ENCODE results near the gene OR56A4.
"Not testable (repeated sequence)": the region's sequence is repeated elsewhere in the genome, so short reads cannot be mapped to it uniquely, and the experiment has no call there.

Gene OR56A4, protein sequence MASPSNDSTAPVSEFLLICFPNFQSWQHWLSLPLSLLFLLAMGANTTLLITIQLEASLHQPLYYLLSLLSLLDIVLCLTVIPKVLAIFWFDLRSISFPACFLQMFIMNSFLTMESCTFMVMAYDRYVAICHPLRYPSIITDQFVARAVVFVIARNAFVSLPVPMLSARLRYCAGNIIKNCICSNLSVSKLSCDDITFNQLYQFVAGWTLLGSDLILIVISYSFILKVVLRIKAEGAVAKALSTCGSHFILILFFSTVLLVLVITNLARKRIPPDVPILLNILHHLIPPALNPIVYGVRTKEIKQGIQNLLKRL

GRCh38 chr11:6006846-6007245, at the start of gene OR56A4:
TSS of gene OR56A4 (minus strand) at chr11:6006946. CDS start at chr11:6002992, 3,954 bp downstream.
- no peak for DNase-seq

GRCh38 chr11:6055569-6055968, 48.8 kb upstream of the OR56A4 start:
- DNase-seq: no peak

DNA sequence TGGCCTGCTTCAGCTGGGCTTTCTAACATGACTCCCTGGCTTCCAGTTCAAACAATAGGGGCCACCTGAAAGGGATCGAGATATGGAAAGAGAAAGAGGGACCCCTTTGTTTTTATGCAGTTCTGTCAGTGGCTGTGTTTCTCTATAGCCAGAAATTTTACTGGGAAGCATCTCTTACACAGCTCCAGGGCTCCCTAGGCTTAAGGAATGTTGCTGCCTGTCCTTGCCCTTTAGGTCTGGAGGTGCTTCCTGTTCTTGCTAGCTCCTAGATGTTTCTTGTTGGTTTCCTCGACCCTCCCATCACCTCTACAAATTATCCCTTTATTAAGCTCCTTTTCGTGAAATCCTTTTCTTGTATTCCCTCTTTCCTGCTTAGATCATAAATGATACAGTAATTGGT, 45.6 kb upstream of the OR56A4 start:
- DNase-seq: no peak

DNA sequence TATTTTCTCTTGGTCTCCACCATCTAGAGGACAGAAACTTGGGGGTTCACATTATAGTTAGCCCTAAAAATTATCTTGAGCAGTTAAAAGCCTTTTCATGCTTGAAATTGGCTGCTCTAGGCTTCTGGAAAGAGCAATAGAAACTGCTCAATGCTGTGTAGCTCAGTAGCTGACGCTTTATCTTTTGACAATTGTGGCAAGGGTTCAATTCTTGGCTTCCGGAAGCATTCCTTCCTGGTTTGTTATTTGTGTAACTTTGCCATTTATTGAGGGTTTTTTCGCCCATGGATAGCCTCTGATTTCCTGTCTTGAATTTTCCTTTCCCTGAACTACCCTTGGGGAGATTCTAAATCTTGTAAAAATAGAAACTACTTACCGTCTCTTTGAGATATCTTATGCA, 34.1 kb upstream of the OR56A4 start:
- DNase-seq: no peak

GRCh38 chr11:6030708-6031405, 24.1 kb upstream of the OR56A4 start, which contains the start of gene OR56A1:
TSS of gene OR56A1 (minus strand) at chr11:6030758. CDS start at chr11:6027692, 3,066 bp downstream.
- DNase-seq: no peak

GRCh38 chr11:6027501-6027900, 20.8 kb upstream of the OR56A4 start:
- DNase-seq: no peak

DNA sequence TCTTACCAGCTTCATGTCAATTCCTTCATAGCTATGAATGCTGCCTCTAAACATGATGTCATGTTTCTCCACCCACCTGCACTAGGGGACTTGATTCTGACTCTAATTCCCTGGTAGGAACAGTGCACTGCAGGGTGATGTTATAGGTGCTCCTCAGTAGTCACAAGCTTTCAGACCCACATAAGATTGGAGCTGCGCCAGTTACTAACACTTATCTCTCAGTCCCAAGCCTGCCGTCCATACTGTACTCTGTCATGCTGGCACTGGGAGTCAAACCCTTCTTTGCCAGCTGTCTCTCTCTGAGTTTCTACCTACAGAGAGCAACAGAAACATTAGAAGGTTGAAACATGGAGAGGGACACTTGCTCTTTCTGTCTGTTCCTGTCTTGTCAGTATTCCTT, 18.3 kb upstream of the OR56A4 start:
- no peak for DNase-seq

DNA sequence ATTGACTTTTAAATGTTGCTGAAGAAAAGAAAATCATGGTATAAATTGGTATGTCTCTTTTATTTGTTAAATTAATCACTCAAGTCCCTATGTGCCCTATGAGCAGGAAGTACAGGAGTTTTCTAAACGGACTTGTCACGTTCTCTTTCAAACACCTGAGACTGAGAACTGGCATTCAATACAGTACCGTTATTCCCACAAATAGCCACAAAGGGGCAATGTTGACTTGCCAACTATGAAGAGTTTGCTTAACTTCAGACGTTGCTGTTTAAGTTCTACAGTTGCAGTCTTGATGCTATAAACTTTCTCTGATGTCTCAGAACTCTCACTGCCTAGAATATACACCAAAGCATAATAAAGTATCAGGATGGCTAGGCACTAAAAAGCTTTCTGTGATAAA, 16.2 kb upstream of the OR56A4 start:
- DNase-seq: no peak

DNA sequence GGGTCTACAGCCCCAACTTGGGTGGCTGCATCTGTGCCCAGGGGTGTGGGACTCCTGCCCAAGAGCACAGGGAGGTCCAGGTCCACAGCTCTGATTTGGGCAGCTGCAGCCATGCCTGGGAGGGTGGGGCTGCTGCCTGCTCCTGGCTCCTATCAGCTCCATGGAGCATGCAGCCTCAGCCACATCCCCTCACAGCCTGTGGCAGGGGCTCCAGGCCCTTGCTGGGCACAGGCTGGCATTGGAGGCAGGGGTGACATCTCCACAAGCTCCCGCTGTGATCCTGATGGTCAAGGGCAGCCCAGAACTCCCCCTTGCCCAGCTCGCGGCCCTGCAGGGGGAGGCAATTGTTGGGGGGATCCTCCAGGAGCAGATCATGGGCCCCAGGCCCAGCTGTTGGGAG, 6.3 kb upstream of the OR56A4 start:
- no peak for DNase-seq

DNA sequence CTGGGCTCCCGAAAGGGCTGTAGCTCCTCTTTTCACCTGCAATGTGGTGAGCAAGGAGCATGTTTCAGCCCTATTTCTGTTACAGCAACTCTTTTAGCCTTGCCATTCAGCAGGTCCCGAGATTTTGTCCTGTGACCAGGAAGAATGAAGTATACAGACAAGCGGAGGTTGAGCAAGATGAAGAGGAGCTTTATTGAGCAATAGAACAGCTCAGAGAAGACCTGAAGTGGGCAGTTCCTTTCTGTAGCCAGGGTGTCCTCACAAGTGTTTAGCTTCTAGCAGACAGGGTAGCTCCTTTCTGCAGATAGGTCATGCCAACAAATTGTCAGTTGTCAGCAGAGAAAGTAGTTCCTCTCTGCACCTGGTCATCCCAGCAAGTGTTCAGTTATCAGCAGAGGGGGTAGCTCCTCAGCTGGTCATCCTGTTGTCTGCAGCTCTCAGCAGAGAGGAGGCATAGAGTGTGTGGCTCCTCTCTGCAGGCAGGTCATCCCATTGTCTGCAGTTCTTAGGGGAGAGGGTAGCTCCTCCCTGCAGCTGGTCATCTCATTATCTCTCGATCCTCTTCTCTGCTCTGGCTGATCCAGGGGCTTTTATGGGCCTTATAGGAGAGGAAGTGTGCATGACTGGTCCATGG, 5.4 kb upstream of the OR56A4 start:
- DNase-seq: no peak

GRCh38 chr11:6006395-6006794, 351 bp downstream of the OR56A4 start:
- no peak for DNase-seq

DNA sequence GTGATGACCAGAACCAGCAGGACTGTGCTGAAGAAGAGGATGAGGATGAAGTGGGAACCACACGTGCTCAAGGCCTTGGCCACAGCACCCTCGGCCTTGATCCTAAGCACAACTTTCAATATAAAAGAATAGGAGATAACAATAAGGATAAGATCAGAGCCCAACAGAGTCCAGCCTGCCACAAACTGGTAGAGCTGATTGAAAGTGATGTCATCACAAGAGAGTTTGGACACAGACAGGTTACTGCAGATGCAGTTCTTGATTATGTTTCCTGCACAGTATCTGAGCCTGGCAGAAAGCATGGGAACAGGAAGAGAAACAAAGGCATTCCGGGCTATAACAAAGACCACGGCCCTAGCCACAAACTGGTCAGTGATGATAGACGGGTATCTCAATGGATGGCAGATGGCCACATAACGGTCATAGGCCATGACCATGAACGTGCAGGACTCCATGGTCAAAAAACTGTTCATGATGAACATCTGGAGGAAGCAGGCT, 4.5 kb downstream of the OR56A4 start:
- no peak for DNase-seq

DNA sequence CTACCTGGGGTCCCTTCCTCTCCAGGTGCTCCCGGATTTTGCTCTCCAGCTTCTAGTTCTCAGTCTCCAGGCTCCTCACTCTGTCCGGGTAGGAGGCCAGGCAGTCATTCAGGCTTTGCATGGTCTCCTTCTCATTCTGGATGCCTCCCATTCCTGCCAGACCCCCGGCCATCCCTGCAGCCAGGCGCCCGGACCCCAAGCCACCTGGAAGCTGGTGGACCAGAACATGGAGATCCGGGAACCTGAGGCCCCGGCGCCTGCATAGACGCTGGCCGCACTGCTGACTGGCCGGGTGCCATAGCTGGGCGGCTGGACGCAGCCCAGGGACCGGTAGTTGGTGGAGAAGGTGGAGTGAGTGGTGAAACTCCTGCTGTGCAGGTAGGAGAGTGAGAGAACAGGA, 12.0 kb downstream of the OR56A4 start:
- no peak for DNase-seq

DNA sequence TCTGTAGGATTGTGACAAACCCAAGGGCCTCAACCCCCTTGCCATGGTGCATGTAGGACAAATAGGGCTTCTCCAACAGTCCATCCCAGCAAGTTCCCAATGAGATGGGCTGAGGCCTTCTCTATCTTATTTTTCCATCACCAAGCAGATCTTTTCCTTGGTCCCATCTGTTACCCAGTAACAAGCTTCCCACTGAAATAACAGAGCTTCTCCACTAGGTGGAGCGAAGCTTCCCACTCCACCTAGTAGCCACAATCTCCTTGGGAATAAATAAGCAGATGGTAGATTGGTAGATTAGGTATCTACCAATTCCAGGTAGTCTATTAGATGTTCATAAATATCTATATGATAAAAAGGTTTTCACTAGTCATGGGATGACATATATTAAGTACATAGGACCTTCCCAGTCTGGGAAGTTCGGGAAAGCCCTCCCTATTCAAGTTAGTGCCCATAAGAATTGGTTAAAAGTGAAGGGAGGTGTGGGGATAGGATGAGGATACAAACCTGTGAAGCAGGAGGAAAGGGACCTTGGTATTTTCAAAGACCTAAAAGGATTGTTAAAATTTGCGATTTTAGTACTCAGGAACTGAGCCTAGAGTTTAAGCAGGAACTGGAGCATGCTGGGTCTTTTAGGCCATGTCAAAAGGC, 14.0 kb downstream of the OR56A4 start:
- DNase-seq: no peak

DNA sequence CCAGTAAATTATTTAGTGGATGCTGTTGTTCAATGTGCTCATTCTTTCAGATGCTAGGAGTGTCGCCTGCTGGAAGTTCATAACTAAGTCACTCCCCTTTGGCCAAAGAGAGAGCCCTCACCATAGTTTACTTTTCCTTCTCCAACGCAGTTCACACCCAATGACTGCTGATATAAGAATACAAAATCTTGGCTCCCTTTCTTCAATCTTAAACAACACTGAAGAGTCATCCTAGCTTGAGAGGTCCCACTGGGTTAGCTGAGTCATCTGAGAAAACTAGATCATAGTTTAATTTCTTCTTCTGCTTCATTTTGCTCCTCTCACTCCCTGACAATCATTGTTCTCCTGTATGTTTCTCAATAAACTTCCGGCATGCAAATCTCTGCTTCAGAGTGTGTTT, 14.6 kb downstream of the OR56A4 start:
- DNase-seq: no peak

GRCh38 chr11:5989203-5989602, 17.5 kb downstream of the OR56A4 start:
- DNase-seq: no peak

DNA sequence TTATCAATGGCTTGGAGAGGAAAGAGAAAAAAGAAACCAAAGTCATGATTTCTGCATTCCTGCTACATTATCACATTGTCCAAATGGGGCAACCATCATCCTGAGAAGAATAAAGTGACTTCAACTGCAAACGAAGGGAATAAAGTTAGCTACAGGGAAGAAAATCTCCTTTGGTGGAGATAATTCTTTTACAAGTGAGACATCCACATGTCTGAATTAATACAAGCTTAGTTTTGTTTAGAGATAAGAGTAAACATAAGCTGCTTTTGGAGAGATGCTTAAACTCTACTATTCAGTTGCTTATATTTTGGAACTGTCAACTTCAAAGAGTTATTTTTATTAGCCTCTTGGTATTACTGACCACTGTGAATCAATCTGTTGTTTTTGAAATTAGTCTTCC, 19.9 kb downstream of the OR56A4 start, which contains the start of gene OR52L1:
Gene OR52L1 (minus strand): TSS at position 101 of the 400 bp plus-strand sequence. CDS start 55 bp downstream, at position 46.
- DNase-seq: no peak

DNA sequence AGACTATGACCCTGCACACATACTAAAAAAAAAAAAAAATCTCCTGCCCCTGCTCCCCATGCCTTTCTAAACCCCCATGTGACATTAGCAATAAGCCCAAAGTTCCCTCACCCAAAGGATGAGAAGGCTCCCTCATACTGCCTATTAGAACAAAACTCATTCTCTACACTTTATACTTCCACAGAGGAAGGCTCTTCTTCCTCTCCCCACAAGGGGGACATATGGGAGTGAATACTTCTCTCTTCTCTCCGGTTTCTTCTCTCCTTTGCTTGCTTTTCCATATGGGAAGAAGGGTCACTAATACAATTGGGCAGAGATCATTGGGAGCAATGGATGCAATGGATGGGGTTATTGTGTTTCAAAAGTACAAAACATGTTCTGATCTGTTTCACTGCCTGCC, 23.3 kb downstream of the OR56A4 start:
- no peak for DNase-seq

DNA sequence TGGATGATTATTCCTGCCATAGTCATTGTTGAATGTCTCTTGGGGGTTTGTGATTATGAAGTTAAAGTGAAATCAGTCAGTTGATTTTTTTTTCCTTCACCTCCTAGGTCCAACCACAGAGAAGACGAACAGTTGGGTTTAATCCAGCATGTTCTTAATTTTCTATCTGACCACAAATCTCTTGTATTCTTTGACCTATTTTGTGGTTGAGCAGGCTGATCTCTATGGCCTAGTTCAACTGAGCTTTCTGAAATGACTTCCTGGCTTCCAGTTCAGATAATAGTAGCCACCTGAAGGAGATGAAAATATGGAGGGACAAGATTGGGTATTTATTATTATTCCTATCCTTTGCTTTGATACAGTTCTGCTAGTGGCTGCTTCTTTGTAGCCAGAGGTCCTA, 33.2 kb downstream of the OR56A4 start:
- DNase-seq: no peak

DNA sequence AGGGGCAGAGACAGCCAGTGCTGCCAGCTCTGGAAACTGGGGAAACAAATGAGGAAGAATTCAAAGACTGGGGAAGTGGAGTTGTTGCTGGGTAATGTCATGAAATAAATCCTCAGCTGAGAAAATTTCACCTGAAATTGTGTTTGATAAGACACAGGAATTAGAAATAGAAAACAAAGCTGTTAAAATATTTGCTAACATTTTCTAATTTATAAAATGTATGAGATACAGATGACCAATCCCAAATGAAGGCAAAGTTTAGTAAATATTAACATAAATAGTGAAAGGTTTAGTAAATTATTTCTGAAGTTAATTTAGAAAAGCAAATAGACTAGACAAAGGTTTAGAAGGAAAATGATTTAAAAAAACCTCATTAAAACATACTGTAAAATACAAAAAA, 38.4 kb downstream of the OR56A4 start, which contains the start of gene OR56A5:
Gene OR56A5 (minus strand): TSS at position 101 of the 400 bp plus-strand sequence. CDS start 0 bp downstream, at position 101.
- no peak for DNase-seq

DNA sequence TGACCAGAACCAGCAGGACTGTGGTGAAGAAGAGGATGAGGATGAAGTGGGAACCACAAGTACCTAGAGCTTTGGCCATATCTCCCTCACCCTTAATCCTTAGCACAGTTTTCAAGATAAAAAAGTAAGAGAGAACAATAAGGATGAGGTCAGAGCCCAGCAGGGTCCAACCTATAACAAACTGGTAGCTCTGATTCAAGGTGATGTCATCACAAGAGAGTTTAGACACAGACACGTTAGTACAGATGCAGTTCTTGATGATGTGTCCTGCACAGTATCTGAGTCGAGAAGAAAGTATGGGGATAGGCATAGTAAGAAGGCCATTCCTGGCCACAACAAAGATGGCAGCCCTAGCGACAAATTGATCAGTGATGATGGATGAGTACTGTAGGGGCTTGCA, 39.0 kb downstream of the OR56A4 start:
- DNase-seq: no peak

DNA sequence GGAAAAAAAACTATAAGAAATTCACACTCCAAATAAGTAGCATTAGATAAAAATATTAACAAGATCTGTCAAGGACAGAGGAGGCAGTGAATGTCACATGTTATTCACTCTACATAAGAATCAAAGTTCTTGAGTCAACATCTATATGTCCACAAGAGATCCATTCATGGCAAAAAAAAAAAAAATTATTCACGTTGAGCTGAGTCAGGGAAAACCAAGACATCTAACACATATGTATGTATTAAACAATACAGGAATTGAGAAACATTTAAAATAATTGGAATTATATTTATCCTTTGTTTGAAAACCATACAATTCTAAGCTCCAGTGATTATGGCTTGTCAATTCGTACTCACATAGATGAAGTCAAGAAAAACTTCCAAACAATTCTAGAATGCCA, 39.8 kb downstream of the OR56A4 start:
- DNase-seq: no peak

DNA sequence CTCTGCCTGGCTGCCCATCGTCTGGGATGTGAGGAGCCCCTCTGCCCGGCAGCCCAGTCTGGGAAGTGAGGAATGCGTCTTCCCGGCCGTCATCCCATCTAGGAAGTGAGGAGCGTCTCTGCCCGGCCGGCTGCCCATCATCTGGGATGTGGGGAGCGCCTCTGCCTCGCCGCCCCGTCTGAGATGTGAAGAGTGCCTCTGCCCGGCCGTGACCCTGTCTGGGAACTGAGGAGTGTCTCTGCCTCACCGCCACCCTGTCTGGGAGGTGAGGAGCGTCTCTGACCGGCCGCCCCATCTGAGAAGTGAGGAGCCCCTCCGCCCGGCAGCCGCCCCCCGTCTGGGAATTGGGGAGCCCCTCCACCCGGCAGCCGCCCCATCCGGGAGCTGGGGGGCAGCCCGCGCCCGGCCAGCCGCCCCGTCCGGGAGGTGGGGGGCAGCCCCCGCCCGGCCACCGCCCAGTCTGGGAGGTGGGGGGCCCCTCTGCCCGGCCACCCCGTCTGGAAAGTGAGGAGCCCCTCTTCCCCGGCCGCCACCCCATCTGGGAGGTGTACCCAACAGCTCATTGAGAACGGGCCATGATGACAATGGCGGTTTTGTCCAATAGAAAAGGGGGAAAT, 45.9 kb downstream of the OR56A4 start:
- not testable (repeated sequence) for DNase-seq
